ENCODE data around the gene CLMP. TPM values are rescaled to one million over a fixed set of nuclear protein-coding genes. Genes with fewer than 3 reads are reported as not detected.
A peak's percentile ranks its signal among the peaks of the same experiment; 100 is the strongest.

CLMP gene
- polyA plus RNA-seq, 3 donors, result 0.33 TPM; not detected in 2

DNA sequence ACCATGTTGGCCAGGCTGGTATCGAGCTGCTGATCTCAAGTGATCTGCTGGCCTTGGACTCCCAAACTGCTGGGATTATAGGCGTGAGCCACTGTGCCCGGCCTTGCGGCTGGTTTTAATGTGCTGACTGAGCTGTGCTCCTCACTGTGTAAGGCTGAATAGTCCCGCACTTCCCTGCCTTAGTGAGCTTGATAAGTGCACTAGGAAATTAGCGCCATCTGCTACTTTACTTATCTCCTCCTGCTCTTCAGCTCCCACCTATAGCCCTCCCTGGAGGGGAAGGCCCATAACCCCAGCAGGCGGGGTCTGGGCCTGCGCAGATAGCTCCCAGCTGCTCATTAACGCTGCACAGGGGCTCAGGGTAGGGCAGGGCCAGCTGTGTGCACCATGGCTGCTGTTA, 49.4 kb downstream of the CLMP start:
- Histone ChIP-seq H4K20me1 (ENCODE audit: insufficient read depth, low read length) (no peaks in the 10 kb centered on the region), H3K79me2 (ENCODE audit: insufficient read depth, low read length) (no peaks in the 10 kb centered on the region), H3K4me2 (replicated peaks; ENCODE audit: extremely low read depth, low read length, poor library complexity, severe bottlenecking) (no peak overlapping the region), H3K4me1 (ENCODE audit: control insufficient read depth in 1 of 2, insufficient read depth in 2 of 2, low read length in 2 of 2) (no peaks in the 10 kb centered on the region), H3K9ac (ENCODE audit: insufficient read depth, low read length, poor library complexity, severe bottlenecking) (no peak overlapping the region), H3K27me3 (ENCODE audit: control insufficient read depth in 2 of 2, insufficient read depth in 2 of 2, low read length in 2 of 2) (no peaks in the 10 kb centered on the region), H3K4me3 (replicated peaks in 1 of 3; ENCODE audit: low read depth in 2 of 3, low read length in 3 of 3) (no peak overlapping the region), H2AFZ (ENCODE audit: insufficient read depth, low read depth, low read length, poor library complexity, severe bottlenecking) (no peak overlapping the region), H3K27ac (ENCODE audit: low read depth in 1 of 2, low read length in 2 of 2) (no peak overlapping the region), H3K9me3 (replicated peaks in 1 of 2; ENCODE audit: control insufficient read depth in 1 of 2, insufficient read depth in 1 of 2, low read length in 2 of 2) (no peaks in the 10 kb centered on the region), H3K36me3 (replicated peaks in 1 of 2; ENCODE audit: control insufficient read depth in 1 of 2, insufficient read depth in 2 of 2, low read length in 2 of 2) (no peaks in the 10 kb centered on the region)
- peaks cover 0 to 5% (median 2%) of the 10 kb centered on the region in 3 donors for H3K27me3 Mint-ChIP-seq (ENCODE audit: low read depth in 3 of 3)
- peaks cover 0 to 5% (median 0%) of the 10 kb centered on the region in 7 donors for H3K9me3 Mint-ChIP-seq
- WGBS (ENCODE audit: insufficient coverage), result 93% methylated on average over 4 of the region's 9 CpGs
- H3K4me3 Mint-ChIP-seq, result no peak overlapping the region
- TF ChIP-seq, protein P1, sequence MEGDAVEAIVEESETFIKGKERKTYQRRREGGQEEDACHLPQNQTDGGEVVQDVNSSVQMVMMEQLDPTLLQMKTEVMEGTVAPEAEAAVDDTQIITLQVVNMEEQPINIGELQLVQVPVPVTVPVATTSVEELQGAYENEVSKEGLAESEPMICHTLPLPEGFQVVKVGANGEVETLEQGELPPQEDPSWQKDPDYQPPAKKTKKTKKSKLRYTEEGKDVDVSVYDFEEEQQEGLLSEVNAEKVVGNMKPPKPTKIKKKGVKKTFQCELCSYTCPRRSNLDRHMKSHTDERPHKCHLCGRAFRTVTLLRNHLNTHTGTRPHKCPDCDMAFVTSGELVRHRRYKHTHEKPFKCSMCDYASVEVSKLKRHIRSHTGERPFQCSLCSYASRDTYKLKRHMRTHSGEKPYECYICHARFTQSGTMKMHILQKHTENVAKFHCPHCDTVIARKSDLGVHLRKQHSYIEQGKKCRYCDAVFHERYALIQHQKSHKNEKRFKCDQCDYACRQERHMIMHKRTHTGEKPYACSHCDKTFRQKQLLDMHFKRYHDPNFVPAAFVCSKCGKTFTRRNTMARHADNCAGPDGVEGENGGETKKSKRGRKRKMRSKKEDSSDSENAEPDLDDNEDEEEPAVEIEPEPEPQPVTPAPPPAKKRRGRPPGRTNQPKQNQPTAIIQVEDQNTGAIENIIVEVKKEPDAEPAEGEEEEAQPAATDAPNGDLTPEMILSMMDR (IDR thresholded peaks at IDR 0.05), result no peak
- peak overlapping the region in 1 of 7 donors; percentile 18 for H3K27ac Mint-ChIP-seq
- H3K4me1 Mint-ChIP-seq, result no peaks in the 10 kb centered on the region
- intact Hi-C loops (cut with micrococcal nuclease), result no loop called here
- H3K36me3 Mint-ChIP-seq, result no peaks in the 10 kb centered on the region
- DNase-seq, result no peak

DNA sequence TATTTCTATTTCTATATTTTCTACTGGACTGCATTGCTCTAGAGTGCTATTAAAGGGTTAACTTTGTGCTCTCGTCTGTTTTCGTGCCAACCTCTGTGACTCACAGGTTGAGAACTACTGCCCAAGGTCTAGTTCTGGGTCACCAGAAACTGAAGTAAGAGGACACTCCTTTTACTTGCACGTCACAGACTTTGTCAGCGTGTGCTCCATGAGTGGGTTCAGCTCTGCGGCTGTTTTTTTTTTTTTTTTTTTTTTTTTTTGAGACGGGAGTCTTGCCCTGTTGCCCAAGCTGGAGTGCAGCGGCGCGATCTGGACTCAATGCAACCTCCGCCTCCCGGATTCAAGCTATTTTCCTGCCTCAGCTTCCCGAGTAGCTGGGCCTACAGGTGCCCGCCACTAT, 49.8 kb downstream of the CLMP start:
- Mint-ChIP-seq H3K4me3 (no peak overlapping the region), H3K36me3 (no peaks in the 10 kb centered on the region), H3K4me1 (no peaks in the 10 kb centered on the region), H3K9me3 (peaks cover 0 to 5% (median 0%) of the 10 kb centered on the region in 7 donors), H3K27me3 (ENCODE audit: low read depth in 3 of 3) (peaks cover 0 to 5% (median 3%) of the 10 kb centered on the region in 3 donors), H3K27ac (no peak overlapping the region)
- TF ChIP-seq, protein P1 (IDR thresholded peaks at IDR 0.05), result no peak
- intact Hi-C loops (cut with micrococcal nuclease), result no loop called here
- Histone ChIP-seq H3K27me3 (ENCODE audit: control insufficient read depth in 2 of 2, insufficient read depth in 2 of 2, low read length in 2 of 2) (no peaks in the 10 kb centered on the region), H3K79me2 (ENCODE audit: insufficient read depth, low read length) (no peaks in the 10 kb centered on the region), H3K9me3 (replicated peaks in 1 of 2; ENCODE audit: control insufficient read depth in 1 of 2, insufficient read depth in 1 of 2, low read length in 2 of 2) (no peaks in the 10 kb centered on the region), H3K4me3 (replicated peaks in 1 of 3; ENCODE audit: low read depth in 2 of 3, low read length in 3 of 3) (no peak overlapping the region), H3K4me2 (replicated peaks; ENCODE audit: extremely low read depth, low read length, poor library complexity, severe bottlenecking) (no peak overlapping the region), H2AFZ (ENCODE audit: insufficient read depth, low read depth, low read length, poor library complexity, severe bottlenecking) (no peak overlapping the region), H3K9ac (ENCODE audit: insufficient read depth, low read length, poor library complexity, severe bottlenecking) (no peak overlapping the region), H4K20me1 (ENCODE audit: insufficient read depth, low read length) (no peaks in the 10 kb centered on the region), H3K27ac (ENCODE audit: low read depth in 1 of 2, low read length in 2 of 2) (no peak overlapping the region), H3K4me1 (ENCODE audit: control insufficient read depth in 1 of 2, insufficient read depth in 2 of 2, low read length in 2 of 2) (no peaks in the 10 kb centered on the region), H3K36me3 (replicated peaks in 1 of 2; ENCODE audit: control insufficient read depth in 1 of 2, insufficient read depth in 2 of 2, low read length in 2 of 2) (no peaks in the 10 kb centered on the region)
- 84% methylated on average over 11 of the region's 13 CpGs for WGBS (ENCODE audit: insufficient coverage)
- no peak for DNase-seq
